Measurements from ENCODE around the gene POC1A. TPM values are rescaled to one million over a fixed set of nuclear protein-coding genes. Genes with fewer than 3 reads are reported as not detected.

Gene POC1A
- total and polyA plus RNA-seq, 9 of the 15 experiments (the other 6 are each of a cell fraction or from before 2014, with no cell fraction given), result 7.2 to 17.5 (median 12.1) TPM

GRCh38 chr3:52063026-52063723 is 91.0 kb downstream of the POC1A start:
- intact Hi-C loops (cut with micrococcal nuclease) (no loop called here), in situ Hi-C loops (cut with MboI) (no loop called here)
- H3K36me3 ChIP-seq (ENCODE audit: control insufficient read depth, insufficient read depth, low read length), result no peaks in the 10 kb centered on the region
- H3K9ac ChIP-seq (ENCODE audit: insufficient read depth in 1 of 2, low read depth in 2 of 2, low read length in 2 of 2), result no peak overlapping the region; a peak in 2 of 4 replicates
- POLR2A ChIA-PET, result interaction anchor here (0.6 kb wide), 1 partner anchor 10 kb away, joined by 3 read pairs; no protein-coding TSS in a partner anchor
- CTCF ChIA-PET (ENCODE audit: low intra/inter-chr PET ratio), result no interaction called here
- H4K20me1 ChIP-seq (replicated peaks; ENCODE audit: control insufficient read depth, insufficient read depth, low read length), result no peaks in the 10 kb centered on the region
- no peaks in the 10 kb centered on the region for H3K27me3 ChIP-seq (ENCODE audit: control insufficient read depth in 2 of 2, insufficient read depth in 2 of 2, low read length in 2 of 2)
- ATAC-seq, result no peak
- no TSS peak for BruUV-seq (replicated peaks)
- no peaks in the 10 kb centered on the region for H3K79me2 ChIP-seq (ENCODE audit: control insufficient read depth, insufficient read depth, low read length)
- no peak overlapping the region for H3K4me3 ChIP-seq
- no peak overlapping the region for H2AFZ ChIP-seq (ENCODE audit: low read depth, low read length)
- no peaks in the 10 kb centered on the region for H3K9me3 ChIP-seq (replicated peaks; ENCODE audit: control insufficient read depth, insufficient read depth, low read depth, low read length)
- H3K9me1 ChIP-seq (ENCODE audit: control insufficient read depth, insufficient read depth, low read length), result no peaks in the 10 kb centered on the region
- no peak for FAIRE-seq
- H3K27ac ChIP-seq (ENCODE audit: extremely low read depth, low read depth, low read length), result no peak overlapping the region
- H3K4me2 ChIP-seq (ENCODE audit: insufficient read depth, low read length), result no peak overlapping the region
- no peak for TF ChIP-seq ESRRA (IDR thresholded peaks at IDR 0.05; ENCODE audit: borderline replicate concordance, low read depth)
- no peak for TF ChIP-seq ZNF551 (CRISPR knock-in tag; IDR thresholded peaks at IDR 0.05)
- no peak for TF ChIP-seq HBP1 (CRISPR knock-in tag; IDR thresholded peaks at IDR 0.05)
- no peak for TF ChIP-seq PPARD (CRISPR knock-in tag; IDR thresholded peaks at IDR 0.05)
- TF ChIP-seq MLX (CRISPR knock-in tag; conservative IDR thresholded peaks at IDR 0.05), result no peak
- TF ChIP-seq CSDE1 (IDR thresholded peaks at IDR 0.05), result no peak
- no peak for TF ChIP-seq KLF13 (tag; IDR thresholded peaks at IDR 0.05; ENCODE audit: borderline replicate concordance, low read depth)
- 19% methylated on average over 10 of the region's 14 CpGs for WGBS (ENCODE audit: insufficient coverage, low coverage, missing lambda C conversion rate)
- no peak for DNase-seq (ENCODE audit: extremely low read depth in 1 of 4, low spot score in 3 of 4)
- H3K4me1 ChIP-seq (replicated peaks in 1 of 2; ENCODE audit: control insufficient read depth in 2 of 2, insufficient read depth in 2 of 2, low read length in 2 of 2), result peaks cover 0 to 9% of the 10 kb centered on the region in 2 experiments; a peak in 2 of 5 replicates

Measured in K562 (cell line).